ENCODE data around the gene TCN1. TPM values are rescaled to one million over a fixed set of nuclear protein-coding genes. Genes with fewer than 3 reads are reported as not detected.
A peak's percentile ranks its signal among the peaks of the same experiment; 100 is the strongest.

The TCN1 gene
- total and polyA plus RNA-seq, 9 of the 15 experiments (the other 6 are each of a cell fraction or from before 2014, with no cell fraction given): 0.63 to 25.9 (median 8.0) TPM

DNA sequence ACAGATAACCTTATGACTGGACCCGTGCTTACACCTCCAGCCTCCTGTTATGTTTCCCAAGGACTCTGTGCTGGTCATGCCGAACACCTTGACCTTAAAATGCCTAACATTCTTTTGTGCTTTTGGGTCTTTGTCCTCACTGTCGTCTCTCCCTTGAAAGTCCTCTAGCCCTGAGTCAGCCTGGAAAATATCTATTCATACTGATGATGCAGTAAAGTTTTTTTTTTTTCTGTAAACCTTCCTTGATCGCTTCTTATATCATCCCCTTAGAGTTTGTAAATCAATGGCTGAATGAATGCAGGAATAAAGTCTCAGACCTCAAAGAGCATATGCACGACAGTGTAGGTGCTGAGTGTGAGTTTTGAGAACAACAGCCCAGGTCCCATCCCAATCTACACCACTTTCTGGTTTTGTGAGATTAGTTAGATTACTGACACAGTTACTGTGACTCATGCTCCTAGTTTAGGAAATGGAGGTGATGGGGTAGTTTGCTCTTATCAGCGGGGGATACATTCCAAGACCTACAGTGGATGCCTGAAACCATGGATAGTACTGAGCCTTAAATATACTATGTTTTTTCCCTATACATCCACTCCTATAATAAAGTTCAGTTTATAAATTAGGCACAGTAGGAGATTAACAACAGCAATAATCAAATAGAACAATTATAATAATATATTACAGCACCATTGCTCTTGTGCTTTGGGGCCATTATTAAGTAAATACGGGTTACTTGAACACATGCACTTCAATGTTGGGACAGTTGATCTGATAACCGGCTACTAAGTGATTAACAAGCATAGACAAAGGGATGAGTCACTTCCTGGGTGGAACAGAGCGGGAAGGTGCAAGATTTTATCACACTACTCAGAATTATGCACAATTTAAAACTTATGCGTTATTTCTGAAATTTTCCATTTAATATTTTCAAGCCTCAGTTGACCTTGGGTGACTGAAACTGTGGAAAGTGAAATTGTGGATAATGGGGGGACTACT is 8.6 kb downstream of the TCN1 start:
- ATAC-seq: peak; percentile 85
- H3K27ac ChIP-seq (ENCODE audit: extremely low read depth, low read depth, low read length): peak overlapping the region; percentile 97
- H3K27me3 ChIP-seq (ENCODE audit: control insufficient read depth in 2 of 2, insufficient read depth in 2 of 2, low read length in 2 of 2): no peaks in the 10 kb centered on the region
- peaks cover 11 to 53% of the 10 kb centered on the region in 2 experiments; a peak in 4 of 5 replicates for H3K4me1 ChIP-seq (replicated peaks in 1 of 2; ENCODE audit: control insufficient read depth in 2 of 2, insufficient read depth in 2 of 2, low read length in 2 of 2)
- intact Hi-C loops (cut with micrococcal nuclease): no loop called here
- H3K9me3 ChIP-seq (replicated peaks; ENCODE audit: control insufficient read depth, insufficient read depth, low read depth, low read length): 0 out of 2 replicates have a peak, but pooled peaks cover under 1% of the 10 kb centered on the region
- DNase-seq (ENCODE audit: extremely low read depth in 1 of 4, low spot score in 3 of 4): peak; percentile 60 to 86 (median 73)
- FAIRE-seq: peak; percentile 89
- peak overlapping the region; percentile 65 for H3K4me2 ChIP-seq (ENCODE audit: insufficient read depth, low read length)
- no peaks in the 10 kb centered on the region for H3K9me1 ChIP-seq (ENCODE audit: control insufficient read depth, insufficient read depth, low read length)
- in situ Hi-C loops (cut with MboI): no loop called here
- CTCF ChIA-PET (ENCODE audit: low intra/inter-chr PET ratio): no interaction called here
- no peak overlapping the region for H3K4me3 ChIP-seq
- peak overlapping the region; percentile 79 for H2AFZ ChIP-seq (ENCODE audit: low read depth, low read length)
- WGBS (ENCODE audit: insufficient coverage, low coverage, missing lambda C conversion rate): 3% methylated on average over 10 of the region's 10 CpGs
- no peaks in the 10 kb centered on the region for H3K79me2 ChIP-seq (ENCODE audit: control insufficient read depth, insufficient read depth, low read length)
- H3K36me3 ChIP-seq (ENCODE audit: control insufficient read depth, insufficient read depth, low read length): no peaks in the 10 kb centered on the region
- H4K20me1 ChIP-seq (replicated peaks; ENCODE audit: control insufficient read depth, insufficient read depth, low read length): no peaks in the 10 kb centered on the region
- POLR2A ChIA-PET: interaction anchor here (0.6 kb wide), 1 partner anchor 12 kb away, joined by 3 read pairs; no protein-coding TSS in a partner anchor
- H3K9ac ChIP-seq (ENCODE audit: insufficient read depth in 1 of 2, low read depth in 2 of 2, low read length in 2 of 2): peak overlapping the region in 1 of 2 experiments; percentile 66; a peak in 2 of 4 replicates
- BruUV-seq (replicated peaks): no TSS peak
- TF ChIP-seq PBX2 (CRISPR knock-in tag; IDR thresholded peaks at IDR 0.05; ENCODE audit: low read depth): no peak
- TF ChIP-seq PBX2 (tag; conservative IDR thresholded peaks at IDR 0.05; ENCODE audit: low read depth): peak; percentile 67; the same call in 1 of the 2 replicates
- TF ChIP-seq ZNF57 (CRISPR knock-in tag; IDR thresholded peaks at IDR 0.05): 0 out of 2 replicates have a peak, but pooled peaks have one; percentile 12
- peak; percentile 73 for TF ChIP-seq ZNF644 (tag; IDR thresholded peaks at IDR 0.05; ENCODE audit: low read depth)
- no peak for TF ChIP-seq ZNF174 (CRISPR knock-in tag; IDR thresholded peaks at IDR 0.05)
- TF ChIP-seq RERE (CRISPR knock-in tag; IDR thresholded peaks at IDR 0.05; ENCODE audit: borderline replicate concordance): no peak
- peak; percentile 64 for TF ChIP-seq POLR2H (tag; IDR thresholded peaks at IDR 0.05; ENCODE audit: low read depth)
- peak; percentile 99 for TF ChIP-seq FOSL1 (tag; conservative IDR thresholded peaks at IDR 0.05)
- TF ChIP-seq GATAD2B (IDR thresholded peaks at IDR 0.05; ENCODE audit: borderline replicate concordance): peak; percentile 75; the same call in 1 of the 2 replicates
- TF ChIP-seq STAT5A (IDR thresholded peaks at IDR 0.05; ENCODE audit: borderline replicate concordance, low read length): peak; percentile 52; the same call in 1 of the 2 replicates
- TF ChIP-seq ELF2 (CRISPR knock-in tag; IDR thresholded peaks at IDR 0.05): no peak

All from K562 (cell line).